H9 (cell line): ENCODE measurements around the gene NALCN. TPM values are rescaled to one million over a fixed set of nuclear protein-coding genes. Genes with fewer than 3 reads are reported as not detected.

Source experiments
- DNase-seq: peaks from one replicate; pipeline ENCODE4 v3.0.0-alpha.2; 2017
- H2AFZ ChIP-seq: one replicate; pipeline ENCODE4 v1.6.1; 2013; ENCODE audit warnings: mild to moderate bottlenecking, low read length, control low read depth, moderate library complexity
- H2AK5ac ChIP-seq: 2 replicates; pipeline ENCODE4 v1.6.1; 2013; ENCODE audit warnings: low read length, control low read depth, mixed read lengths; ENCODE audit not compliant: insufficient read length
- H2BK120ac ChIP-seq: one replicate; pipeline ENCODE4 v1.6.1; 2013; ENCODE audit warnings: low read depth, mild to moderate bottlenecking, low read length, control low read depth, inconsistent platforms; ENCODE audit not compliant: poor library complexity, severe bottlenecking
- H2BK12ac ChIP-seq: 2 replicates; pipeline ENCODE4 v1.6.1; 2013; ENCODE audit warnings: low read length, control low read depth, mixed read lengths, low read depth; ENCODE audit not compliant: insufficient read length
- H2BK15ac ChIP-seq: 2 replicates; pipeline ENCODE4 v1.6.1; 2013; ENCODE audit warnings: low read depth, low read length, control low read depth
- H2BK20ac ChIP-seq: one replicate; pipeline ENCODE4 v1.6.1; 2013; ENCODE audit warnings: low read depth, mild to moderate bottlenecking, low read length, control low read depth, inconsistent platforms; ENCODE audit not compliant: poor library complexity, severe bottlenecking
- H2BK5ac ChIP-seq: 2 replicates; pipeline ENCODE4 v1.6.1; 2013; ENCODE audit warnings: low read length, control low read depth, mixed read lengths; ENCODE audit not compliant: insufficient read length
- H3K14ac ChIP-seq: 2 replicates; pipeline ENCODE4 v1.6.1; 2013; ENCODE audit warnings: low read length, control low read depth; ENCODE audit not compliant: insufficient read depth
- H3K18ac ChIP-seq: 2 replicates; pipeline ENCODE4 v1.6.1; 2013; ENCODE audit warnings: low read depth, mild to moderate bottlenecking, mixed read lengths, low read length, control low read depth; ENCODE audit not compliant: insufficient read length
- H3K23ac ChIP-seq: 2 replicates; pipeline ENCODE4 v1.6.1; 2013; ENCODE audit warnings: low read length, control low read depth, mixed read lengths, low read depth; ENCODE audit not compliant: insufficient read length
- H3K23me2 ChIP-seq: 2 replicates; pipeline ENCODE4 v1.6.1; 2013; ENCODE audit warnings: low read depth, mild to moderate bottlenecking, mixed read lengths, low read length, control low read depth; ENCODE audit not compliant: insufficient read length, poor library complexity, severe bottlenecking
- H3K27ac ChIP-seq: 2 replicates; pipeline ENCODE4 v1.5.1; 2013; ENCODE audit warnings: low read length, control low read depth, mixed read lengths, low read depth; ENCODE audit not compliant: insufficient read length
- H3K27me3 ChIP-seq: 2 replicates; pipeline ENCODE4 v1.6.1; 2013; ENCODE audit warnings: low read length, control low read depth, inconsistent platforms; ENCODE audit not compliant: insufficient read depth
- H3K4ac ChIP-seq: 2 replicates; pipeline ENCODE4 v1.6.1; 2013; ENCODE audit warnings: low read depth, mild to moderate bottlenecking, control low read depth, inconsistent platforms, low read length, moderate library complexity
- H3K4me1 ChIP-seq: 2 replicates; pipeline ENCODE4 v1.6.1; 2013; ENCODE audit warnings: low read length, control low read depth, inconsistent platforms; ENCODE audit not compliant: insufficient read depth
- H3K4me2 ChIP-seq: 2 replicates; pipeline ENCODE4 v1.6.1; 2013; ENCODE audit warnings: low read length, control low read depth, mixed read lengths; ENCODE audit not compliant: insufficient read length, insufficient read depth
- H3K56ac ChIP-seq: 2 replicates; pipeline ENCODE4 v1.6.1; 2013; ENCODE audit warnings: low read depth, mild to moderate bottlenecking, mixed read lengths, low read length, control low read depth; ENCODE audit not compliant: insufficient read length
- H3K79me1 ChIP-seq: 2 replicates; pipeline ENCODE4 v1.6.1; 2013; ENCODE audit warnings: low read depth, mild to moderate bottlenecking, moderate library complexity, low read length, control low read depth, inconsistent platforms; ENCODE audit not compliant: insufficient read depth, poor library complexity, severe bottlenecking
- H3K79me2 ChIP-seq: 2 replicates; pipeline ENCODE4 v1.6.1; 2013; ENCODE audit warnings: low read length, control low read depth, inconsistent platforms; ENCODE audit not compliant: insufficient read depth
- H3K9ac ChIP-seq: 2 replicates; pipeline ENCODE4 v1.6.1; 2013; ENCODE audit warnings: low read length, control low read depth, mixed read lengths; ENCODE audit not compliant: insufficient read length; ENCODE audit errors: extremely low read depth
- H3K9me3 ChIP-seq: one replicate; pipeline ENCODE4 v1.6.1; 2013; ENCODE audit warnings: low read depth, low read length, inconsistent platforms; ENCODE audit not compliant: control insufficient read depth
- H3T11ph ChIP-seq: one replicate; pipeline ENCODE4 v1.6.1; 2013; ENCODE audit warnings: mild to moderate bottlenecking, low read length, control low read depth, inconsistent platforms
- H4K20me1 ChIP-seq: one replicate; pipeline ENCODE4 v1.6.1; 2013; ENCODE audit not compliant: control insufficient read depth, insufficient read length, insufficient read depth
- H4K5ac ChIP-seq: 2 replicates; pipeline ENCODE4 v1.6.1; 2013; ENCODE audit warnings: low read depth, mild to moderate bottlenecking, mixed read lengths, low read length, control low read depth; ENCODE audit not compliant: insufficient read length
- H4K8ac ChIP-seq: replicated peaks from 2 replicates; pipeline ENCODE4 v1.6.1; 2013; ENCODE audit warnings: low read length, control low read depth, mixed read lengths, low read depth; ENCODE audit not compliant: insufficient read length
- H4K91ac ChIP-seq: 2 replicates; pipeline ENCODE4 v1.6.1; 2013; ENCODE audit warnings: low read depth, mild to moderate bottlenecking, moderate library complexity, mixed read lengths, low read length, control low read depth; ENCODE audit not compliant: insufficient read length
- H3K27ac Mint-ChIP-seq, 3 experiments: 2 replicates in 2 of 3; 3 replicates in 1 of 3; pipeline ENCODE4 v1.8.0; 2020 to 2021; ENCODE audit warnings: mixed read lengths in 3 of 3, mild to moderate bottlenecking in 1 of 3, moderate library complexity in 1 of 3
- H3K27me3 Mint-ChIP-seq: 2 replicates; pipeline ENCODE4 v1.8.0; 2021; ENCODE audit warnings: low read depth, mild to moderate bottlenecking, moderate library complexity, mixed read lengths
- H3K36me3 Mint-ChIP-seq, 3 experiments: 2 replicates in 2 of 3; 3 replicates in 1 of 3; pipeline ENCODE4 v1.8.0; 2020 to 2021; ENCODE audit warnings: low read depth in 3 of 3, mixed read lengths in 3 of 3; ENCODE audit not compliant: insufficient read depth in 1 of 3
- H3K4me1 Mint-ChIP-seq, 2 experiments: 2 replicates each; pipeline ENCODE4 v1.8.0; 2020; ENCODE audit warnings: mixed read lengths in 2 of 2
- H3K4me3 Mint-ChIP-seq, 2 experiments: 2 replicates in 1 of 2; 3 replicates in 1 of 2; pipeline ENCODE4 v1.8.0; 2020 to 2021; ENCODE audit warnings: mild to moderate bottlenecking in 2 of 2, mixed read lengths in 2 of 2, moderate library complexity in 1 of 2
- H3K9me3 Mint-ChIP-seq, 2 experiments: 2 replicates in 1 of 2; 3 replicates in 1 of 2; pipeline ENCODE4 v1.8.0; 2020; ENCODE audit warnings: mild to moderate bottlenecking in 2 of 2, mixed read lengths in 2 of 2, moderate library complexity in 1 of 2
- CTCF ChIP-seq: fragments of 200-600 bp; sonication (generic); conservative IDR thresholded peaks from 3 replicates; pipeline ENCODE4 v1.8.0; 2021; ENCODE audit warnings: antibody characterized with exemption, mild to moderate bottlenecking
- WGBS: extraction: QIAGEN DNeasy Blood & Tissue Kit; methylation state at CpG from one replicate; pipeline ENCODE4 v1.1.7; 2013; ENCODE audit warnings: missing lambda C conversion rate, low lambda C conversion rate, mixed read lengths; ENCODE audit not compliant: insufficient read length; ENCODE audit errors: extremely low coverage; 5-methylcytosine and 5-hydroxymethylcytosine counted together
- total RNA-seq: library from RNA; stranded (reverse); gene quantifications from 2 replicates; pipeline ENCODE4 v1.2.1, GENCODE V29; 2021

NALCN gene
- total RNA-seq, 1 experiment from 2014 or later, result 0.09 TPM

GRCh38 chr13:101406791-101407190 lies 9.5 kb downstream of the NALCN start:
- WGBS, result no CpG with 5 or more reads among the region's 1 CpG
- TF ChIP-seq CTCF, result no peak
- no peak overlapping the region for H3K27ac Mint-ChIP-seq

More at GRCh38 chr13:101406791-101407190, 9.5 kb downstream of the NALCN start:
- Histone ChIP-seq H2AK5ac (no peak overlapping the region), H4K8ac (no peak overlapping the region), H4K20me1 (no peaks in the 10 kb centered on the region), H3K23ac (no peak overlapping the region), H2BK5ac (no peak overlapping the region), H2BK15ac (no peak overlapping the region), H3K27ac (no peak overlapping the region), H2BK20ac (no peak overlapping the region), H2BK12ac (no peak overlapping the region), H3K18ac (no peak overlapping the region), H2AFZ (no peak overlapping the region), H3K23me2 (no peaks in the 10 kb centered on the region), H3K27me3 (no peaks in the 10 kb centered on the region), H4K91ac (no peak overlapping the region), H4K5ac (no peak overlapping the region), H3K79me2 (no peaks in the 10 kb centered on the region), H3K79me1 (no peaks in the 10 kb centered on the region), H3K4ac (no peak overlapping the region), H3K9me3 (no peaks in the 10 kb centered on the region), H2BK120ac (no peak overlapping the region), H3K4me2 (no peak overlapping the region), H3K9ac (no peak overlapping the region), H3K4me1 (0 out of 2 replicates have a peak, but pooled peaks cover 4% of the 10 kb centered on the region), H3T11ph (no peak overlapping the region), H3K14ac (no peak overlapping the region), H3K56ac (no peak overlapping the region)
- Mint-ChIP-seq H3K4me3 (no peak overlapping the region), H3K27me3 (no peaks in the 10 kb centered on the region), H3K4me1 (peaks cover 13 to 14% of the 10 kb centered on the region in 2 experiments), H3K9me3 (no peaks in the 10 kb centered on the region), H3K36me3 (no peaks in the 10 kb centered on the region)
- no peak for DNase-seq
